HepG2 (cell line): ENCODE data around the gene MRNIP. TPM values are rescaled to one million over a fixed set of nuclear protein-coding genes. Genes with fewer than 3 reads are reported as not detected.
A peak's percentile ranks its signal among the peaks of the same experiment; 100 is the strongest.

ENCODE experiments used
- CENPT ChIP-seq: sonication (generic); formaldehyde crosslinking; IDR thresholded peaks from 2 replicates; pipeline ENCODE4 v1.8.0; 2022; ENCODE audit warnings: low read depth, mild to moderate bottlenecking, moderate library complexity, missing genetic modification reagents
- DNMT3B ChIP-seq: conservative IDR thresholded peaks from 2 replicates; pipeline ENCODE4 v1.6.1; 2016; ENCODE audit warnings: missing biosample characterization, control low read depth
- HNRNPUL1 ChIP-seq: fragments of 200-400 bp; formaldehyde crosslinking; IDR thresholded peaks from 2 replicates; pipeline ENCODE4 v1.6.1; 2017; ENCODE audit warnings: low read depth, mild to moderate bottlenecking, low read length, moderate library complexity
- KMT2A ChIP-seq: sonication (generic); formaldehyde crosslinking; IDR thresholded peaks from 2 replicates; pipeline ENCODE4 v1.4.0; 2020; ENCODE audit warnings: missing genetic modification reagents
- NPAS2 ChIP-seq: sonication (generic); formaldehyde crosslinking; IDR thresholded peaks from 2 replicates; pipeline ENCODE4 v1.8.0; 2022; ENCODE audit warnings: mild to moderate bottlenecking, missing genetic modification reagents, borderline replicate concordance
- SRSF1 ChIP-seq: fragments of 200-400 bp; formaldehyde crosslinking; optimal IDR thresholded peaks from 2 replicates; pipeline ENCODE3; 2017; ENCODE audit warnings: mild to moderate bottlenecking, low read depth, low read length, moderate library complexity
- ZBTB3 ChIP-seq: sonication (generic); formaldehyde crosslinking; IDR thresholded peaks from 2 replicates; pipeline ENCODE4 v1.4.0; 2020; ENCODE audit warnings: low read depth, mild to moderate bottlenecking, moderate library complexity, missing genetic modification reagents, borderline replicate concordance
- ZNF746 ChIP-seq: sonication (generic); formaldehyde crosslinking; IDR thresholded peaks from 2 replicates; pipeline ENCODE4 v1.8.0; 2022; ENCODE audit warnings: mild to moderate bottlenecking, missing genetic modification reagents
- polyA plus RNA-seq, 8 experiments: library from polyadenylated mRNA; depleted of rRNA in 3 of 8; stranded (reverse) in 7 of 8; unstranded in 1 of 8; fragments of >200 nt; fragmentation: Illumina TruSeq in 4 of 8; extraction: Trizol in 4 of 8; gene quantifications; 2 replicates each; pipeline versions ENCODE4 v1.2.1 to v1.2.3, GENCODE V29; 2011 to 2016; ENCODE audit warnings: low read depth in 4 of 8, missing spikeins in 1 of 8, mixed read lengths in 1 of 8; ENCODE audit not compliant: insufficient read depth in 1 of 8
- total RNA-seq, 5 experiments: library from RNA; depleted of rRNA; stranded (reverse); fragments of >200 nt; fragmentation: Illumina TruSeq; extraction: Trizol; gene quantifications; 2 replicates each; pipeline ENCODE4 v1.2.3, GENCODE V29; 2016; ENCODE audit warnings: low read depth in 1 of 5
- TF ChIP-seq, protein P1 (sequence below): sonication (generic); formaldehyde crosslinking; IDR thresholded peaks from 2 replicates; pipeline ENCODE4 v1.5.0; 2020; ENCODE audit warnings: missing genetic modification reagents, mild to moderate bottlenecking, borderline replicate concordance
- TF ChIP-seq, protein P2 (sequence below): sonication (generic); formaldehyde crosslinking; IDR thresholded peaks from 2 replicates; pipeline ENCODE4 v1.8.1; 2022; ENCODE audit warnings: low read depth, mild to moderate bottlenecking, missing genetic modification reagents
- TF ChIP-seq, protein P3 (sequence below): conservative IDR thresholded peaks from 2 replicates; pipeline ENCODE4 v1.6.1; 2018; ENCODE audit warnings: missing genetic modification reagents
- TF ChIP-seq, protein P4 (sequence below): IDR thresholded peaks from 2 replicates; pipeline ENCODE4 v1.6.1; 2016; ENCODE audit warnings: missing compliant biosample characterization, missing genetic modification reagents, borderline replicate concordance
- TF ChIP-seq, protein P5 (sequence below): IDR thresholded peaks from 2 replicates; pipeline ENCODE4 v1.6.1; 2012; ENCODE audit warnings: low read depth, low read length, improper control_type of control experiment
- TF ChIP-seq, protein P6 (sequence below): sonication (generic); formaldehyde crosslinking; conservative IDR thresholded peaks from 2 replicates; pipeline ENCODE4 v1.8.0; 2022; ENCODE audit warnings: low read depth, missing genetic modification reagents
- TF ChIP-seq, protein P7 (sequence below): sonication (generic); formaldehyde crosslinking; conservative IDR thresholded peaks from 2 replicates; pipeline ENCODE4 v1.8.0; 2022; ENCODE audit warnings: mild to moderate bottlenecking, moderate library complexity, missing genetic modification reagents

MRNIP gene
- total and polyA plus RNA-seq, 2 of the 13 experiments (the other 11 are each of a cell fraction or from before 2014, with no cell fraction given): 15.5 to 34.1 TPM

DNA sequence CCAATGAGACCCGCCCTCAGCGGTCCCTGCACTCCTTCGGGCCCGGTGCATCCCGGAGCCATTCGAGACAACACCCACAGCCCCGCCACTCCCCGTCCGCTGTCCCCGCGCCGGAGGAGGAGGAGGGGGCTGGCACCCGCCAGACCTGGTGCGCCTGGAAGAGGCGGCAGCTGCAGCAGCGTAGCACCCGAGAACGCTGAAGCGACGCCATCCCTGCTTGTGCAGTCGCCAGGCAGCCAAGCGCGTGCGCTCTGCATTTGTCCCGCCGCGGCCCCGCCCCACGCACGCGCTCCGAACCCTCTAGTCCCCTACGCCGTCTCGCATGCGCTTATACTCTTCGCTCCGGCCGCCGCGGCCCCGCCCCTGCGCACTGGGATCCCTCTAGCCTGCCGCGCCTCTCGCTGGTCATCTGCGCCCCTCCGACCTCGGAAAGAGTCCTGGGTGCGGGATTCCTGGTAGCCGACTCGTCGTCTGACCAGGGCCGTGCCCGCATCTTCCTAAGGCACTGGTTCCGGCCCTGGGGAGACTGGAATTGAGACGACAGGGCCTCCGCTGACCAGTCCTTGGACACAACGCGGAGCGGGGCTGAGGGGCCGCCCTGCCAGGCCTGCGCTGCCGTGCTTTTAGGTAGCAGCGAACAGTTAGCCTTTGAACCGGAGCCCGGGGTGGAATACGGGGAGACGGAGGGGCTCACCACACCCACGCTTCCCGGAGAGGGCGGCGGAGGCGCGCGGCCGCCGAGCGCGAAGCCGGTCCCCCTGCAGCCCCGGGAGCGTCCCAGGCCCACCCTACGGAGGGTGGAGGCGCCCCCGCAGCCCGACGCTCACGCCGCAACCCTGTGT, at the start of gene MRNIP (continued):
- TF ChIP-seq, protein P1, sequence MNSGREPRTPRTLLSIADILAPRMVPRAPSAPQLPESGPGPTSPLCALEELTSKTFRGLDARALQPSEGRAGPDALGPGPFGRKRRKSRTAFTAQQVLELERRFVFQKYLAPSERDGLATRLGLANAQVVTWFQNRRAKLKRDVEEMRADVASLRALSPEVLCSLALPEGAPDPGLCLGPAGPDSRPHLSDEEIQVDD: no peak
- TF ChIP-seq, protein P2, sequence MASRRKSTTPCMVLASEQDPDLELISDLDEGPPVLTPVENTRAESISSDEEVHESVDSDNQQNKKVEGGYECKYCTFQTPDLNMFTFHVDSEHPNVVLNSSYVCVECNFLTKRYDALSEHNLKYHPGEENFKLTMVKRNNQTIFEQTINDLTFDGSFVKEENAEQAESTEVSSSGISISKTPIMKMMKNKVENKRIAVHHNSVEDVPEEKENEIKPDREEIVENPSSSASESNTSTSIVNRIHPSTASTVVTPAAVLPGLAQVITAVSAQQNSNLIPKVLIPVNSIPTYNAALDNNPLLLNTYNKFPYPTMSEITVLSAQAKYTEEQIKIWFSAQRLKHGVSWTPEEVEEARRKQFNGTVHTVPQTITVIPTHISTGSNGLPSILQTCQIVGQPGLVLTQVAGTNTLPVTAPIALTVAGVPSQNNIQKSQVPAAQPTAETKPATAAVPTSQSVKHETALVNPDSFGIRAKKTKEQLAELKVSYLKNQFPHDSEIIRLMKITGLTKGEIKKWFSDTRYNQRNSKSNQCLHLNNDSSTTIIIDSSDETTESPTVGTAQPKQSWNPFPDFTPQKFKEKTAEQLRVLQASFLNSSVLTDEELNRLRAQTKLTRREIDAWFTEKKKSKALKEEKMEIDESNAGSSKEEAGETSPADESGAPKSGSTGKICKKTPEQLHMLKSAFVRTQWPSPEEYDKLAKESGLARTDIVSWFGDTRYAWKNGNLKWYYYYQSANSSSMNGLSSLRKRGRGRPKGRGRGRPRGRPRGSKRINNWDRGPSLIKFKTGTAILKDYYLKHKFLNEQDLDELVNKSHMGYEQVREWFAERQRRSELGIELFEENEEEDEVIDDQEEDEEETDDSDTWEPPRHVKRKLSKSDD (CRISPR knock-in tag): no peak; the same call in 1 of the 2 replicates
- no peak for TF ChIP-seq DNMT3B (CRISPR knock-in tag)
- TF ChIP-seq, protein P3, sequence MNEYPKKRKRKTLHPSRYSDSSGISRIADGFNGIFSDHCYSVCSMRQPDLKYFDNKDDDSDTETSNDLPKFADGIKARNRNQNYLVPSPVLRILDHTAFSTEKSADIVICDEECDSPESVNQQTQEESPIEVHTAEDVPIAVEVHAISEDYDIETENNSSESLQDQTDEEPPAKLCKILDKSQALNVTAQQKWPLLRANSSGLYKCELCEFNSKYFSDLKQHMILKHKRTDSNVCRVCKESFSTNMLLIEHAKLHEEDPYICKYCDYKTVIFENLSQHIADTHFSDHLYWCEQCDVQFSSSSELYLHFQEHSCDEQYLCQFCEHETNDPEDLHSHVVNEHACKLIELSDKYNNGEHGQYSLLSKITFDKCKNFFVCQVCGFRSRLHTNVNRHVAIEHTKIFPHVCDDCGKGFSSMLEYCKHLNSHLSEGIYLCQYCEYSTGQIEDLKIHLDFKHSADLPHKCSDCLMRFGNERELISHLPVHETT: no peak
- TF ChIP-seq, protein P4, sequence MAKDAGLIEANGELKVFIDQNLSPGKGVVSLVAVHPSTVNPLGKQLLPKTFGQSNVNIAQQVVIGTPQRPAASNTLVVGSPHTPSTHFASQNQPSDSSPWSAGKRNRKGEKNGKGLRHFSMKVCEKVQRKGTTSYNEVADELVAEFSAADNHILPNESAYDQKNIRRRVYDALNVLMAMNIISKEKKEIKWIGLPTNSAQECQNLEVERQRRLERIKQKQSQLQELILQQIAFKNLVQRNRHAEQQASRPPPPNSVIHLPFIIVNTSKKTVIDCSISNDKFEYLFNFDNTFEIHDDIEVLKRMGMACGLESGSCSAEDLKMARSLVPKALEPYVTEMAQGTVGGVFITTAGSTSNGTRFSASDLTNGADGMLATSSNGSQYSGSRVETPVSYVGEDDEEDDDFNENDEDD: peak; percentile 81; the same call in 1 of the 2 replicates
- TF ChIP-seq, protein P5, sequence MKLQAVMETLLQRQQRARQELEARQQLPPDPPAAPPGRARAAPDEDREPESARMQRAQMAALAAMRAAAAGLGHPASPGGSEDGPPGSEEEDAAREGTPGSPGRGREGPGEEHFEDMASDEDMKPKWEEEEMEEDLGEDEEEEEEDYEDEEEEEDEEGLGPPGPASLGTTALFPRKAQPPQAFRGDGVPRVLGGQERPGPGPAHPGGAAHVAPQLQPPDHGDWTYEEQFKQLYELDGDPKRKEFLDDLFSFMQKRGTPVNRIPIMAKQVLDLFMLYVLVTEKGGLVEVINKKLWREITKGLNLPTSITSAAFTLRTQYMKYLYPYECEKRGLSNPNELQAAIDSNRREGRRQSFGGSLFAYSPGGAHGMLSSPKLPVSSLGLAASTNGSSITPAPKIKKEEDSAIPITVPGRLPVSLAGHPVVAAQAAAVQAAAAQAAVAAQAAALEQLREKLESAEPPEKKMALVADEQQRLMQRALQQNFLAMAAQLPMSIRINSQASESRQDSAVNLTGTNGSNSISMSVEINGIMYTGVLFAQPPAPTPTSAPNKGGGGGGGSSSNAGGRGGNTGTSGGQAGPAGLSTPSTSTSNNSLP: no peak
- TF ChIP-seq ZBTB3 (CRISPR knock-in tag): no peak
- TF ChIP-seq, protein P6, sequence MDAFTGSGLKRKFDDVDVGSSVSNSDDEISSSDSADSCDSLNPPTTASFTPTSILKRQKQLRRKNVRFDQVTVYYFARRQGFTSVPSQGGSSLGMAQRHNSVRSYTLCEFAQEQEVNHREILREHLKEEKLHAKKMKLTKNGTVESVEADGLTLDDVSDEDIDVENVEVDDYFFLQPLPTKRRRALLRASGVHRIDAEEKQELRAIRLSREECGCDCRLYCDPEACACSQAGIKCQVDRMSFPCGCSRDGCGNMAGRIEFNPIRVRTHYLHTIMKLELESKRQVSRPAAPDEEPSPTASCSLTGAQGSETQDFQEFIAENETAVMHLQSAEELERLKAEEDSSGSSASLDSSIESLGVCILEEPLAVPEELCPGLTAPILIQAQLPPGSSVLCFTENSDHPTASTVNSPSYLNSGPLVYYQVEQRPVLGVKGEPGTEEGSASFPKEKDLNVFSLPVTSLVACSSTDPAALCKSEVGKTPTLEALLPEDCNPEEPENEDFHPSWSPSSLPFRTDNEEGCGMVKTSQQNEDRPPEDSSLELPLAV (CRISPR knock-in tag): no peak
- peak; percentile 24; the same call in 1 of the 2 replicates for TF ChIP-seq ZNF746 (CRISPR knock-in tag)
- TF ChIP-seq NPAS2 (CRISPR knock-in tag): no peak
- 0 out of 2 replicates have a peak, but pooled peaks have one; percentile 8 for TF ChIP-seq CENPT (CRISPR knock-in tag)
- TF ChIP-seq, protein P7, sequence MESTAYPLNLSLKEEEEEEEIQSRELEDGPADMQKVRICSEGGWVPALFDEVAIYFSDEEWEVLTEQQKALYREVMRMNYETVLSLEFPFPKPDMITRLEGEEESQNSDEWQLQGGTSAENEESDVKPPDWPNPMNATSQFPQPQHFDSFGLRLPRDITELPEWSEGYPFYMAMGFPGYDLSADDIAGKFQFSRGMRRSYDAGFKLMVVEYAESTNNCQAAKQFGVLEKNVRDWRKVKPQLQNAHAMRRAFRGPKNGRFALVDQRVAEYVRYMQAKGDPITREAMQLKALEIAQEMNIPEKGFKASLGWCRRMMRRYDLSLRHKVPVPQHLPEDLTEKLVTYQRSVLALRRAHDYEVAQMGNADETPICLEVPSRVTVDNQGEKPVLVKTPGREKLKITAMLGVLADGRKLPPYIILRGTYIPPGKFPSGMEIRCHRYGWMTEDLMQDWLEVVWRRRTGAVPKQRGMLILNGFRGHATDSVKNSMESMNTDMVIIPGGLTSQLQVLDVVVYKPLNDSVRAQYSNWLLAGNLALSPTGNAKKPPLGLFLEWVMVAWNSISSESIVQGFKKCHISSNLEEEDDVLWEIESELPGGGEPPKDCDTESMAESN: no peak; the same call in 1 of the 2 replicates
- peak; percentile 95; the same call in 1 of the 2 replicates for TF ChIP-seq KMT2A
- no peak for TF ChIP-seq HNRNPUL1
- TF ChIP-seq SRSF1: peak; percentile 91
